GM18867 (cell line): Measurements from ENCODE around the gene TTC32.
A peak's percentile ranks its signal among the peaks of the same experiment; 100 is the strongest.

ENCODE experiments used
- ATAC-seq: cut with Tn5 transposase; IDR thresholded peaks from one replicate; pipeline ENCODE4 v1.9.1; 2021; ENCODE audit warnings: mild to moderate bottlenecking, moderate library complexity; ENCODE audit not compliant: unreplicated experiment

TTC32 gene

GRCh38 chr2:19878268-19879046, 23.3 kb downstream of the TTC32 start:
- ATAC-seq, result no peak

GRCh38 chr2:19876751-19877150, 25.0 kb downstream of the TTC32 start:
- ATAC-seq, result no peak

- no peak for ATAC-seq
Observed at GRCh38 chr2:19875280-19875679, 26.5 kb downstream of the TTC32 start.

- no peak for ATAC-seq
Observed at GRCh38 chr2:19874726-19875125, 27.1 kb downstream of the TTC32 start.

GRCh38 chr2:19873014-19873413, 28.8 kb downstream of the TTC32 start:
- no peak for ATAC-seq

GRCh38 chr2:19872302-19872701, 29.5 kb downstream of the TTC32 start:
- no peak for ATAC-seq

- ATAC-seq, result no peak
Observed at GRCh38 chr2:19871836-19872235, 29.9 kb downstream of the TTC32 start.

- ATAC-seq, result no peak
Observed at GRCh38 chr2:19870792-19871191, 31.0 kb downstream of the TTC32 start.

GRCh38 chr2:19868701-19869580, 32.8 kb downstream of the TTC32 start:
- ATAC-seq, result peak; percentile 84

- ATAC-seq, result no peak
Observed at GRCh38 chr2:19868224-19868623, 33.6 kb downstream of the TTC32 start.

GRCh38 chr2:19866771-19867170, 35.0 kb downstream of the TTC32 start:
- ATAC-seq, result no peak

- peak; percentile 22 for ATAC-seq
Observed at GRCh38 chr2:19865151-19865550, 36.6 kb downstream of the TTC32 start.

- ATAC-seq, result no peak
Observed at GRCh38 chr2:19864381-19864780, 37.4 kb downstream of the TTC32 start.

GRCh38 chr2:19863303-19864041, 38.3 kb downstream of the TTC32 start:
- ATAC-seq, result peak; percentile 77

- ATAC-seq, result no peak
Observed at GRCh38 chr2:19861813-19862212, 40.0 kb downstream of the TTC32 start.

GRCh38 chr2:19860022-19860421, 41.8 kb downstream of the TTC32 start:
- no peak for ATAC-seq

- ATAC-seq, result no peak
Observed at GRCh38 chr2:19859565-19859964, 42.2 kb downstream of the TTC32 start.

GRCh38 chr2:19857806-19858205, 44.0 kb downstream of the TTC32 start:
- no peak for ATAC-seq

- no peak for ATAC-seq
Observed at GRCh38 chr2:19857100-19857499, 44.7 kb downstream of the TTC32 start.

- ATAC-seq, result no peak
Observed at GRCh38 chr2:19855542-19856431, 46.0 kb downstream of the TTC32 start.
